ENCODE results near the gene PPP2R2B.
A peak's percentile ranks its signal among the peaks of the same experiment; 100 is the strongest.
"Not testable (repeated sequence)": the region's sequence is repeated elsewhere in the genome, so short reads cannot be mapped to it uniquely, and the experiment has no call there.

The PPP2R2B gene

DNA sequence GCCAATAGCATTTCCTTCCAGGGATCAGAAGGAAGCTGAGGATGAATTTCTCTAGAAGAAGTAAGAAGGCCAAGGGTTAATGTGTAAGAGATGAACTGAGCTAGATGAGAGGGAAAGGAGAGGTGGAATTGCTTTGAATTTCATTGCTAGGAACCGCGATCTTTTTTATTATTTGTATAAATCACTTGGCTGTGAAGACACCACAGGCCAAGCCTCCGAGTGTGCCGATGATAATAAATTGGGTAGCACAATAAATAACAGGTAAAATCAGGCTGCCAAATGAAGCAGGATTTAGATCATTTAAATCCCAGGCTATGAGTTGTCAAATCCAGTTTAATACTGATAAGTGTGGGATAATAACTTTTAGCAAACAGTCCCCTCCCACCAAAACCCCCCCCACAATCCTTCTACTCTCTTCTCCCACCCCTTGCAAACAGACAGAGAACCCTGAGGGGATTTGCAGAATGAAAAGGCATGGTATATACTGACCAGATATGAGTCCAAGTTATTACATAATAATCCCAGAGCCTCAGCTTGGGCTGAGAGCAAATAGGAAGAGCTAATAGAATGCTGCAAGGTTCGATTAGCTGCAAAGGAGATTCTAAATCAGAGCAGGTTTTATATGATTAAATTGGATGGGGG lies 143.5 kb downstream of the PPP2R2B start:
- TF ChIP-seq, protein P1, sequence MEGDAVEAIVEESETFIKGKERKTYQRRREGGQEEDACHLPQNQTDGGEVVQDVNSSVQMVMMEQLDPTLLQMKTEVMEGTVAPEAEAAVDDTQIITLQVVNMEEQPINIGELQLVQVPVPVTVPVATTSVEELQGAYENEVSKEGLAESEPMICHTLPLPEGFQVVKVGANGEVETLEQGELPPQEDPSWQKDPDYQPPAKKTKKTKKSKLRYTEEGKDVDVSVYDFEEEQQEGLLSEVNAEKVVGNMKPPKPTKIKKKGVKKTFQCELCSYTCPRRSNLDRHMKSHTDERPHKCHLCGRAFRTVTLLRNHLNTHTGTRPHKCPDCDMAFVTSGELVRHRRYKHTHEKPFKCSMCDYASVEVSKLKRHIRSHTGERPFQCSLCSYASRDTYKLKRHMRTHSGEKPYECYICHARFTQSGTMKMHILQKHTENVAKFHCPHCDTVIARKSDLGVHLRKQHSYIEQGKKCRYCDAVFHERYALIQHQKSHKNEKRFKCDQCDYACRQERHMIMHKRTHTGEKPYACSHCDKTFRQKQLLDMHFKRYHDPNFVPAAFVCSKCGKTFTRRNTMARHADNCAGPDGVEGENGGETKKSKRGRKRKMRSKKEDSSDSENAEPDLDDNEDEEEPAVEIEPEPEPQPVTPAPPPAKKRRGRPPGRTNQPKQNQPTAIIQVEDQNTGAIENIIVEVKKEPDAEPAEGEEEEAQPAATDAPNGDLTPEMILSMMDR (conservative IDR thresholded peaks at IDR 0.05; ENCODE audit: low read length), result no peak
- no peak for DNase-seq (ENCODE audit: low read depth)
- H3K4me3 ChIP-seq (ENCODE audit: low read length), result no peak overlapping the region

DNA sequence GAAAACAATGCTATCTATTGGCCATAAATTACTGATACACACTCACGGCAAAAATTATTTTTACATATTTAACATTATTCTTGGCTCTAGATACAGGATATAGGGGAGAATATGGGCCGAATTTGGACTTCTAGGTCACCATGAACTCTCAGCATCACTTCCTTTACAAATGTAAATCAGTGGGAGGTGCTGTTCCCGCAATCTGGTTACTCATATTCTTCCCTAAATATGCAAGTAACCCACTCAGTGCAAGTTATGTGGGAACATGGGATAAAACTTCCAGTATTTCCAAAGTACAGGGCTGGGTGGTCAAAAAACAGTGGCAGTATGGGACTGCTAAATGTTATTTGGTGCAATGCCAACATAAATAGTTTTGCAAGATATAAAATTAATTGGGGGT lies 145.6 kb downstream of the PPP2R2B start:
- DNase-seq (ENCODE audit: low read depth), result no peak
- TF ChIP-seq, protein P1 (conservative IDR thresholded peaks at IDR 0.05; ENCODE audit: low read length), result no peak
- no peak overlapping the region for H3K4me3 ChIP-seq (ENCODE audit: low read length)

DNA sequence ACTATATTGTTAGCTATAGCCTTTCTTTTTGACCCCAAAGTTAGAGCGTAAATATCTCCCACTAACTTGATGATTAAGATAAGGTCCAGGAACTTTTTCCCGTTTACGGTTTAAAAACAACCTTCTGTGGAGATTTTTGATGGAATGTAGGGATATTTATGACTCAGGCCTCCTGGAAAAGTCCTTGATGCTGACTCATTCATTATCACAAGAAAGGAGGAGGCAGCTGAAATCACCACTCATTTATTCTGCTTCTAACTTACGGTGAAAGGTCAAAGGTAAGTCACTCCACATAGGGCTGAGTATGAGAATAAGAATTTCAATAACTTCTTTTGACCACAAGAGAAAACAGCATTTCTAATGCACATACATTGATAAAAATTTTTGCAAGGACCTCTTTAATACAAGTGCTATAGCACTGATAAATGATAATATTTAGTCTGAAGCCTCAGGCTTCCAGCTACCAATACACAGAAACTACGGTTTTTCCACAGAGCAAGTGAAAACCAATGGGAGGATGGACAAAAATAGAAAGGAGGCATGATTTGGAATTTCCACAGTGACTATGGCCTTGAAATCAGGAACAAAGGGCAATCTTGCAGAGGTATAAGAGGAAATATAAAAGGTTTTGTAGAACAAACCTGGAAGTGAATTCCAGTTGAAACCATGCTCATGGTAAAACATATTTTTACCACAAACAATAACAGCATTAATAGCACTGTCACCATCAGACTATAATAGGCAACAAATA lies 146.5 kb downstream of the PPP2R2B start:
- TF ChIP-seq, protein P1 (conservative IDR thresholded peaks at IDR 0.05; ENCODE audit: low read length), result no peak
- H3K4me3 ChIP-seq (ENCODE audit: low read length), result no peak overlapping the region
- DNase-seq (ENCODE audit: low read depth), result peak; percentile 72

DNA sequence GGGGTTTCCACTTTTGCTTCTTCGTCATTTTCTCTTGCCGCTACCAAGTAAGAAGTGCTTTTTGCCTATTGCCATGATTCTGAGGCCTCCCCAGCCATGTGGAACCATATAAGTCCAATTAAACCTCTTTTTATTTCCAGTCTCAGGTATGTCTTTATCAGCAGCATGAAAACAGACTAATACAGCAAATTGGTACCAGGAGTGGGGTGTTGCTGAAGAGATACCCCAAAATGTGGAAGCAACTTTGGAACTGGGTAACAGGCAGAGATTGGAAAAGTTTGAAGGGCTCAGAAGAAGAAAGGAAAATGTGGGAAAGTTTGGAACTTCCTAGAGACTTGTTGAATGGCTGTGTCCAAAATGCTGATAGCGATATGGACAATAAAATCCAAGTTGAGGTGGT lies 149.8 kb downstream of the PPP2R2B start:
- not testable (repeated sequence) for DNase-seq (ENCODE audit: low read depth); H3K4me3 ChIP-seq (ENCODE audit: low read length)

DNA sequence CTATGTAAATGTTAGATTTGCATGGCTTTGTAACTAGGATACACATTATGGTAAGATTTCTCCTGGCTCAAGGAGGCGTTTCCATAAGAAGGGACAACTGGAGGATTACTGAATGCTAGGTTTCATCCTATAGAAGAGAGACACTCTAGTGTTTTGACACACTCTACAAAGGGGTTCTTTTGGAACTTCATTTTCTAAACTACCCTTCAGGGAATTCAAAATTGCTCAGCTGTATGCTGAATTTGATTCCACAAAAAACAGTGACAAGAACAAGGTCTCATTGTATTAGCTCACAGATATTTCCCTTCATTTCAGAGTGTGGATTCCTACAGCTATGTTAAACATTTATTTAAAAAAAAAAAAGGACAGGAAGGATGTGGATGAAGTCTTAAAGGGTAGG lies 151.7 kb downstream of the PPP2R2B start:
- H3K4me3 ChIP-seq (ENCODE audit: low read length), result no peak overlapping the region
- DNase-seq (ENCODE audit: low read depth), result no peak
- TF ChIP-seq, protein P1 (conservative IDR thresholded peaks at IDR 0.05; ENCODE audit: low read length), result no peak

DNA sequence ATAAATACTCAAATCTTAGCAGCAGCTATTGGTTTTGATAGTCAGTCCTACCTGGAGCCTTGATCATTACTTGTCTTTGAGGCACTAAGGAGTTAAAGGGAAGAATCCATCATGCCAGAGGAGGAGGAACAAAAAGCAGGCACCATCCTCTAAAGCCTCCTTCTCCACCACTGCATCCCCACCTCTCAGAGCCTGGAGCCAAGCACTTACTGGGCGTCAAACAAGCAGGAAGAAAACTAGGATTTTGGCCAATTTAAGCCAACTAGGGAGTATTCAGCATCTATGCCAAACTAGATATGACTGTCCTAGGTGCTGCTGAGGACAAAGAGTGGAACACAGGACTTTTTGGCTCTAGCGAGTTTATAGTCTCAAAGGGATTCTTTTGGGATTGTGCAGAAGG lies 152.5 kb downstream of the PPP2R2B start:
- TF ChIP-seq, protein P1 (conservative IDR thresholded peaks at IDR 0.05; ENCODE audit: low read length), result no peak
- DNase-seq (ENCODE audit: low read depth), result no peak

DNA sequence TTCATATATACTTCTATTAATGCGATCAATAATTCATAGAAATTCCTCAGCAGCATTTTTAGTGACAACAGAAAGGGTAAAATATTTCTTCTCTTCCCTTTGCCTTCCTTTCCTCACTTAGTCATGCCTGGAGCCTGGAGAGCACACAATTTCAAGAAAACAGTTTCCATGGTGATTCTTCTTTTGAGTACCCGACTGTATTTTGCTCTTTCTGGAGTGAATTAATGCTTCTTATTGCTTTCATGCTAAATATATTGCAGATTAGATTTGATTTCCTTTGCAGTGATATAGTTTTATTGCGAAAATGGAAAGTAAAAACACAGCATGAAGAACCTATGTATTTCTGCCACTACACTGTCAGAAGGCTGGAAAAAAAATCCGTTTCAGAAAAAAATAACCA lies 153.5 kb downstream of the PPP2R2B start:
- TF ChIP-seq, protein P1 (conservative IDR thresholded peaks at IDR 0.05; ENCODE audit: low read length), result no peak
- no peak for DNase-seq (ENCODE audit: low read depth)
- no peak overlapping the region for H3K4me3 ChIP-seq (ENCODE audit: low read length)

More for the DNA sequence above, 152.5 kb downstream of the PPP2R2B start:
- H3K4me3 ChIP-seq (ENCODE audit: low read length), result no peak overlapping the region

All from AG10803 (cell line).